SU-DHL-6 (cell line): ENCODE data around the gene GSK3B.
A peak's percentile ranks its signal among the peaks of the same experiment; 100 is the strongest.

ENCODE experiments used
- H2AFZ ChIP-seq: fragments of 200-600 bp; sonication (generic); 2 replicates; pipeline ENCODE4 v1.6.1; 2014; ENCODE audit warnings: low read depth, mild to moderate bottlenecking, moderate library complexity, mixed read lengths, antibody characterized with exemption, low read length; ENCODE audit not compliant: severe bottlenecking
- H3F3A ChIP-seq: fragments of 200-600 bp; shearing (Covaris generic); 2 replicates; pipeline ENCODE4 v1.6.0; 2016; ENCODE audit warnings: antibody characterized with exemption, mild to moderate bottlenecking; ENCODE audit not compliant: insufficient read depth
- H3K27ac ChIP-seq: fragments of 200-600 bp; sonication (generic); 2 replicates; pipeline ENCODE4 v1.5.1; 2016; ENCODE audit warnings: low read depth, mild to moderate bottlenecking, low read length, moderate library complexity, mixed read lengths
- H3K27me3 ChIP-seq: fragments of 200-600 bp; sonication (generic), shearing (Covaris generic); 2 replicates; pipeline ENCODE4 v1.6.0; 2014; ENCODE audit warnings: mild to moderate bottlenecking, low read length
- H3K36me3 ChIP-seq: fragments of 200-600 bp; sonication (generic); 2 replicates; pipeline ENCODE4 v1.6.1; 2014; ENCODE audit warnings: mild to moderate bottlenecking, low read length, mixed read lengths
- H3K4me2 ChIP-seq: fragments of 300-600, 200-600 bp; shearing (Covaris generic), sonication (generic); 2 replicates; pipeline ENCODE4 v1.6.0; 2014; ENCODE audit warnings: low read length, low read depth, mild to moderate bottlenecking; ENCODE audit not compliant: poor library complexity, severe bottlenecking
- H3K4me3 ChIP-seq: fragments of 200-600 bp; sonication (generic); 2 replicates; pipeline ENCODE4 v1.5.1; 2014; ENCODE audit warnings: antibody characterized with exemption, low read length, mild to moderate bottlenecking, mixed read lengths; ENCODE audit not compliant: insufficient read depth, poor library complexity, severe bottlenecking
- H3K79me2 ChIP-seq: fragments of 200-600 bp; sonication (generic); 2 replicates; pipeline ENCODE4 v1.6.1; 2014; ENCODE audit warnings: mild to moderate bottlenecking, low read length, moderate library complexity; ENCODE audit not compliant: insufficient read depth
- H3K9ac ChIP-seq: fragments of 200-600 bp; sonication (generic); 2 replicates; pipeline ENCODE4 v1.7.0; 2014; ENCODE audit warnings: mild to moderate bottlenecking, low read length
- H3K9me2 ChIP-seq: fragments of 200-600 bp; sonication (generic); replicated peaks from 2 replicates; pipeline ENCODE4 v1.6.1; 2014; ENCODE audit warnings: low read length; ENCODE audit not compliant: insufficient read depth
- H3K9me3 ChIP-seq: fragments of 200-600 bp; sonication (generic); 2 replicates; pipeline ENCODE4 v1.6.1; 2014; ENCODE audit warnings: low read length, mixed read lengths; ENCODE audit not compliant: insufficient read depth
- H4K20me1 ChIP-seq: fragments of 200-600 bp; sonication (generic); 2 replicates; pipeline ENCODE4 v1.6.1; 2014; ENCODE audit warnings: low read depth, mild to moderate bottlenecking, antibody characterized with exemption, low read length, moderate library complexity, mixed read lengths
- EZH2phosphoT487 ChIP-seq: fragments of 200-600 bp; sonication (generic), shearing (Covaris generic); conservative IDR thresholded peaks from 2 replicates; pipeline ENCODE4 v1.6.1; 2018; ENCODE audit warnings: mild to moderate bottlenecking, antibody characterized with exemption, low read length, moderate library complexity, mixed read lengths
- TF ChIP-seq, protein P1 (sequence below): fragments of 200-600 bp; sonication (generic); IDR thresholded peaks from one replicate; pipeline ENCODE4 v1.5.1; 2017; ENCODE audit warnings: antibody characterized with exemption, mild to moderate bottlenecking, low read length, moderate library complexity; ENCODE audit not compliant: insufficient read depth, poor library complexity, severe bottlenecking

GSK3B gene

DNA sequence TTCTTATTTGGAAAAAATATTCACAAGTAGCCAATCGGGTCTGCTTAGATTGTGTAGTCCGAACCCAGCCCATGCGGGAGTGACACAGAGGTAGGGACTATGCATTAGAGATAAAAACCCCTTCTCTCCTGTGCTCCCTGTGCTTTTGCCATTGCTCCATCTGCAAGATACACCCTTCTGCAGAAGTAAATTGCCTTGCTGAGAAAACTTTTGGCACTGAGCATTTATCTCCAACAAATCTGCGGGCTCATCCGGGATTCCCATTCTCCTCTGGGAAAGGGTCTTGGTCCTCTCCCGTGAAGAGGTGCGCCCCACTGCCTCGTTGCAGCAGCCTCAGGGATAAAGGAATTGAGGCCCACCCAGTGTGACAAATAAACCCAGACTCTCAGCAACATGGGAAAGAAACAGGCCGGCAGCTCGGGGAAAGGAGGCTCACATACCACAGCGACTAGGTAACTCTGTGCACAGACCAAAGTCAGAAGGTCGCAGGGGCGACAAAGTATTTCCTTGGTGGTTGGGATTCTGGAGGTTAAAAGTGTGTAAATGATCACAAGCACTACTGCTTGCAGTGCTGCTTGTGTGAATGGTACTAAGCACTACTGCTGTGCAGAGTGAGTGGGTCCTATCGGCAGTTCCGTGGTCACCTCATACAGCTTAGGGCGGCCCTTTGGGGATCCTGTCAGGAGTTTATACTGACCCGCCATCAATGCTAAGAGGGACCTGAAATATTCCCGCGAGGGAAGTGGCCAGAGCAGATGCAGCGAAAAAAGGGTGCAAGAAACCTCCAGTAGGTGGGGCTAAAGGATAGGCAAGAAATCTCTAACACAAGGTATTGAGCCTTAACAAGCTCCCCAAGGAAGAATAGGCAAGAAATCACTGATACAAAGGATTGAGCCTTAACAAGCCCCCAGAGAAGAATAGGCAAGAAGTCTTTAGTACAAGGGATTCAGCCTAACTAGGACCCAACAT lies 54.3 kb downstream of the GSK3B start:
- Histone ChIP-seq H2AFZ (no peak overlapping the region), H3F3A (0 out of 2 replicates have a peak, but pooled peaks cover 6% of the 10 kb centered on the region), H3K9me2 (no peaks in the 10 kb centered on the region)

DNA sequence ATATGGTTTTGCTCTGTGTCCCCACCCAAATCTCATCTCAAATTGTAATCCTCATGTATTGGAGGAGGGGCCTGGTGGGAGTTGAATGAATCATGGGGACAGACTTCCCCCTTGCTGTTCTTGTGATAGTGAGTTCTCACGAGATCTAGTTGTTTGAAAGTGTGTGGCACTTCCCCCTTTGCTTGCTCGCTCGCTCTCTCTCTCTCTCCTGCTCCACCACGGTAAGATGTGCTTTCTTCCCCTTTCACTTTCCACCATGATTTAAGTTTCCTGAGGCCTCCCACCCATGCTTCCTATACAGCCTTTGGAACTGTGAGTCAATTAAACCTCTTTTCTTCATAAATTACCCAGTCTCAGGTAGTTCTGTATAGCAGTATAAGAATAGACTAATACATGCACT lies 60.7 kb downstream of the GSK3B start:
- Histone ChIP-seq H3K79me2 (peaks cover 100% of the 10 kb centered on the region), H3F3A (0 out of 2 replicates have a peak, but pooled peaks cover 6% of the 10 kb centered on the region), H3K4me2 (peak overlapping the region; percentile 24), H3K27ac (0 out of 2 replicates have a peak overlapping the region, but pooled peaks have one; percentile 8), H3K4me3 (no peak overlapping the region), H3K27me3 (no peaks in the 10 kb centered on the region), H3K36me3 (peaks cover 12% of the 10 kb centered on the region; the same call in 1 of the 2 replicates), H4K20me1 (peaks cover 8% of the 10 kb centered on the region; the same call in 1 of the 2 replicates), H3K9ac (no peak overlapping the region), H3K9me3 (no peaks in the 10 kb centered on the region), H2AFZ (no peak overlapping the region), H3K9me2 (no peaks in the 10 kb centered on the region)
- TF ChIP-seq, protein P1, sequence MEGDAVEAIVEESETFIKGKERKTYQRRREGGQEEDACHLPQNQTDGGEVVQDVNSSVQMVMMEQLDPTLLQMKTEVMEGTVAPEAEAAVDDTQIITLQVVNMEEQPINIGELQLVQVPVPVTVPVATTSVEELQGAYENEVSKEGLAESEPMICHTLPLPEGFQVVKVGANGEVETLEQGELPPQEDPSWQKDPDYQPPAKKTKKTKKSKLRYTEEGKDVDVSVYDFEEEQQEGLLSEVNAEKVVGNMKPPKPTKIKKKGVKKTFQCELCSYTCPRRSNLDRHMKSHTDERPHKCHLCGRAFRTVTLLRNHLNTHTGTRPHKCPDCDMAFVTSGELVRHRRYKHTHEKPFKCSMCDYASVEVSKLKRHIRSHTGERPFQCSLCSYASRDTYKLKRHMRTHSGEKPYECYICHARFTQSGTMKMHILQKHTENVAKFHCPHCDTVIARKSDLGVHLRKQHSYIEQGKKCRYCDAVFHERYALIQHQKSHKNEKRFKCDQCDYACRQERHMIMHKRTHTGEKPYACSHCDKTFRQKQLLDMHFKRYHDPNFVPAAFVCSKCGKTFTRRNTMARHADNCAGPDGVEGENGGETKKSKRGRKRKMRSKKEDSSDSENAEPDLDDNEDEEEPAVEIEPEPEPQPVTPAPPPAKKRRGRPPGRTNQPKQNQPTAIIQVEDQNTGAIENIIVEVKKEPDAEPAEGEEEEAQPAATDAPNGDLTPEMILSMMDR = no peak
- no peak for TF ChIP-seq EZH2phosphoT487

More for the DNA sequence above, 54.3 kb downstream of the GSK3B start:
- H3K27ac ChIP-seq = no peak overlapping the region
- TF ChIP-seq, protein P1 = no peak
- no peak for TF ChIP-seq EZH2phosphoT487
- peaks cover 42% of the 10 kb centered on the region for H3K36me3 ChIP-seq
- no peaks in the 10 kb centered on the region for H3K27me3 ChIP-seq
- no peak overlapping the region for H3K9ac ChIP-seq
- peaks cover 100% of the 10 kb centered on the region for H3K79me2 ChIP-seq
- no peak overlapping the region for H3K4me3 ChIP-seq
- no peak overlapping the region for H3K4me2 ChIP-seq
- H4K20me1 ChIP-seq = no peaks in the 10 kb centered on the region
- H3K9me3 ChIP-seq = peaks cover 26% of the 10 kb centered on the region

DNA sequence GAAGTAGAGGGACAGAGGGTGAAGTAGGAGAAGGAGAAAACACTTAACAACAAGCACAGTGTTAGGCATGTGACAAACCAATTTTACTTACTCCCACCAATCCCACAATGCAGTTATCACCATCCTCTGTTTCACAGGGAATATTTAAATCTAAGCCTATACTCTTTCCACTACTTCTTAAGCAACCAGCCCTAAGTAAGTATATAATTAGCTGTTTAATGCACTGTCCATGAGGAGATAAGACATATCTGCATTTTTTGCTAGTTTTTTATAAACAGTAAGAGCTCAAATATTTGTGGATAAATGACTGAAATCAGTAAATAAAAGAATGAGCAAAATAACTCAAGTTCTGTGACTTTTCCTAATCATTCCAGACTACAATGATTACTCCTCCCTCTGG lies 62.7 kb downstream of the GSK3B start:
- H3K27me3 ChIP-seq = no peaks in the 10 kb centered on the region
- no peak overlapping the region for H3K9ac ChIP-seq
- H3K36me3 ChIP-seq = peaks cover 3% of the 10 kb centered on the region; the same call in 1 of the 2 replicates
- H3F3A ChIP-seq = no peaks in the 10 kb centered on the region; the same call in 1 of the 2 replicates
- H4K20me1 ChIP-seq = peaks cover 19% of the 10 kb centered on the region; the same call in 1 of the 2 replicates
- no peak overlapping the region for H2AFZ ChIP-seq
- no peaks in the 10 kb centered on the region for H3K9me3 ChIP-seq
- H3K27ac ChIP-seq = no peak overlapping the region
- TF ChIP-seq, protein P1 = no peak
- no peak for TF ChIP-seq EZH2phosphoT487
- H3K9me2 ChIP-seq = no peaks in the 10 kb centered on the region
- no peak overlapping the region for H3K4me2 ChIP-seq
- peaks cover 100% of the 10 kb centered on the region for H3K79me2 ChIP-seq
- H3K4me3 ChIP-seq = no peak overlapping the region
